A673 (cell line): ENCODE data around the gene KLHL26. TPM values are rescaled to one million over a fixed set of nuclear protein-coding genes. Genes with fewer than 3 reads are reported as not detected.

ENCODE experiments used
- BruUV-seq: library from RNA; stranded (reverse); fragments of 400-500 nt; replicated peaks from 2 replicates; lab custom pipeline; 2021; lab: Mats Ljungman, UMichigan
- CTCF ChIA-PET: fragments of 300-600 bp; sonication (Branson Sonifier 250); formaldehyde crosslinking; loops from one replicate; lab custom pipeline; 2022; ENCODE audit warnings: antibody characterized with exemption; lab: Charles Lee
- POLR2A ChIA-PET: fragments of 300-600 bp; sonication (Branson Sonifier 250); formaldehyde crosslinking; loops from one replicate; lab custom pipeline; 2022; ENCODE audit warnings: antibody characterized with exemption; ENCODE audit not compliant: low non-redundant PET; lab: Charles Lee
- DNase-seq: peaks from one replicate; pipeline ENCODE4 v3.0.0-alpha.2; 2015; ENCODE audit warnings: low spot score
- H3K27ac ChIP-seq: fragments of 200-600 bp; sonication (generic); 2 replicates; pipeline ENCODE4 v1.5.1; 2016; ENCODE audit warnings: mixed run types, low read depth, mild to moderate bottlenecking, mixed read lengths, antibody characterized with exemption, low read length; ENCODE audit not compliant: poor library complexity, severe bottlenecking
- H3K27me3 ChIP-seq: fragments of 200-600 bp; sonication (generic); replicated peaks from 2 replicates; pipeline ENCODE4 v1.6.1; 2017; ENCODE audit warnings: mixed run types, low read depth, mild to moderate bottlenecking, mixed read lengths, antibody characterized with exemption, low read length; ENCODE audit not compliant: insufficient read depth, poor library complexity
- H3K36me3 ChIP-seq: fragments of 200-600 bp; sonication (generic); 2 replicates; pipeline ENCODE4 v1.6.1; 2016; ENCODE audit warnings: mixed run types, mild to moderate bottlenecking, mixed read lengths, antibody characterized with exemption, low read length; ENCODE audit not compliant: insufficient read depth, poor library complexity, severe bottlenecking
- H3K4me1 ChIP-seq: fragments of 200-600 bp; sonication (generic); 2 replicates; pipeline ENCODE4 v1.6.1; 2017; ENCODE audit warnings: mixed run types, mild to moderate bottlenecking, mixed read lengths, antibody characterized with exemption, low read length; ENCODE audit not compliant: insufficient read depth, poor library complexity, severe bottlenecking
- H3K4me3 ChIP-seq: fragments of 200-600 bp; sonication (generic); 2 replicates; pipeline ENCODE4 v1.5.1; 2016; ENCODE audit warnings: low read depth, mixed run types, mild to moderate bottlenecking, mixed read lengths, low read length; ENCODE audit not compliant: poor library complexity, severe bottlenecking
- H3K9me3 ChIP-seq: fragments of 200-600 bp; sonication (generic); 2 replicates; pipeline ENCODE4 v1.6.1; 2016; ENCODE audit warnings: mixed run types, low read depth, mild to moderate bottlenecking, mixed read lengths, antibody characterized with exemption, low read length; ENCODE audit not compliant: poor library complexity, severe bottlenecking
- EZH2 ChIP-seq: fragments of 200-600 bp; sonication (generic); IDR thresholded peaks from 2 replicates; pipeline ENCODE4 v1.6.1; 2017; ENCODE audit warnings: borderline replicate concordance, low read depth, mild to moderate bottlenecking, mixed read lengths, antibody characterized with exemption, low read length; ENCODE audit not compliant: poor library complexity, severe bottlenecking
- intact Hi-C: fragments of 100-400 bp; cut with micrococcal nuclease; formaldehyde crosslinking; loops from one replicate; pipeline ENCODE4 v1.10.0; 2022; ENCODE audit not compliant: unreplicated experiment
- total RNA-seq: library from RNA; stranded (reverse); gene quantifications from 2 replicates; pipeline ENCODE4 v1.2.3, GENCODE V29; 2021
- TF ChIP-seq, protein P1 (sequence below): fragments of 300-800, 200-600 bp; sonication (generic); conservative IDR thresholded peaks from 2 replicates; pipeline ENCODE4 v1.5.1; 2017; ENCODE audit warnings: low read depth, mild to moderate bottlenecking, antibody characterized with exemption, low read length, moderate library complexity, mixed read lengths

KLHL26 gene
- total RNA-seq, 1 experiment from 2014 or later: 16.3 TPM

GRCh38 chr19:18603958-18604819 is 32.6 kb upstream of the KLHL26 start:
- Histone ChIP-seq H3K4me3 (peak overlapping the region; percentile 87), H3K27me3 (no peaks in the 10 kb centered on the region), H3K4me1 (peaks cover 32% of the 10 kb centered on the region), H3K36me3 (peaks cover 8% of the 10 kb centered on the region), H3K9me3 (no peaks in the 10 kb centered on the region), H3K27ac (peak overlapping the region; percentile 89)
- TF ChIP-seq, protein P1, sequence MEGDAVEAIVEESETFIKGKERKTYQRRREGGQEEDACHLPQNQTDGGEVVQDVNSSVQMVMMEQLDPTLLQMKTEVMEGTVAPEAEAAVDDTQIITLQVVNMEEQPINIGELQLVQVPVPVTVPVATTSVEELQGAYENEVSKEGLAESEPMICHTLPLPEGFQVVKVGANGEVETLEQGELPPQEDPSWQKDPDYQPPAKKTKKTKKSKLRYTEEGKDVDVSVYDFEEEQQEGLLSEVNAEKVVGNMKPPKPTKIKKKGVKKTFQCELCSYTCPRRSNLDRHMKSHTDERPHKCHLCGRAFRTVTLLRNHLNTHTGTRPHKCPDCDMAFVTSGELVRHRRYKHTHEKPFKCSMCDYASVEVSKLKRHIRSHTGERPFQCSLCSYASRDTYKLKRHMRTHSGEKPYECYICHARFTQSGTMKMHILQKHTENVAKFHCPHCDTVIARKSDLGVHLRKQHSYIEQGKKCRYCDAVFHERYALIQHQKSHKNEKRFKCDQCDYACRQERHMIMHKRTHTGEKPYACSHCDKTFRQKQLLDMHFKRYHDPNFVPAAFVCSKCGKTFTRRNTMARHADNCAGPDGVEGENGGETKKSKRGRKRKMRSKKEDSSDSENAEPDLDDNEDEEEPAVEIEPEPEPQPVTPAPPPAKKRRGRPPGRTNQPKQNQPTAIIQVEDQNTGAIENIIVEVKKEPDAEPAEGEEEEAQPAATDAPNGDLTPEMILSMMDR: no peak
- TF ChIP-seq EZH2: no peak
- intact Hi-C loops: no loop called here
- BruUV-seq: no TSS peak
- ChIA-PET CTCF (no interaction called here), POLR2A (no interaction called here)
- DNase-seq: no peak

- DNase-seq: no peak
- POLR2A ChIA-PET: no interaction called here
- intact Hi-C loops: no loop called here
- peaks cover 38% of the 10 kb centered on the region for H3K4me1 ChIP-seq
- H3K27me3 ChIP-seq: no peaks in the 10 kb centered on the region
- TF ChIP-seq EZH2: no peak
- TF ChIP-seq, protein P1: no peak
- no peaks in the 10 kb centered on the region for H3K9me3 ChIP-seq
- no TSS peak for BruUV-seq
- H3K27ac ChIP-seq: peak overlapping the region; percentile 89
- CTCF ChIA-PET: no interaction called here
- peak overlapping the region; percentile 87 for H3K4me3 ChIP-seq
- peaks cover 4% of the 10 kb centered on the region for H3K36me3 ChIP-seq
These were observed 32.0 kb upstream of the KLHL26 start for GRCh38 chr19:18604820-18605159.

- Histone ChIP-seq H3K27me3 (no peaks in the 10 kb centered on the region), H3K9me3 (no peaks in the 10 kb centered on the region), H3K4me3 (peak overlapping the region; percentile 87), H3K36me3 (peaks cover 4% of the 10 kb centered on the region), H3K4me1 (peaks cover 42% of the 10 kb centered on the region), H3K27ac (peak overlapping the region; percentile 89)
- no peak for DNase-seq
- BruUV-seq: no TSS peak
- CTCF ChIA-PET: no interaction called here
- TF ChIP-seq, protein P1: no peak
- no peak for TF ChIP-seq EZH2
- POLR2A ChIA-PET: no interaction called here
- intact Hi-C loops: no loop called here
These were observed 31.7 kb upstream of the KLHL26 start for GRCh38 chr19:18605196-18605545.
